Measurements from ENCODE around the gene SNAI3. TPM values are rescaled to one million over a fixed set of nuclear protein-coding genes. Genes with fewer than 3 reads are reported as not detected.

Gene SNAI3
- total RNA-seq, 1 donor from 2014 or later, result 1.2 TPM

DNA sequence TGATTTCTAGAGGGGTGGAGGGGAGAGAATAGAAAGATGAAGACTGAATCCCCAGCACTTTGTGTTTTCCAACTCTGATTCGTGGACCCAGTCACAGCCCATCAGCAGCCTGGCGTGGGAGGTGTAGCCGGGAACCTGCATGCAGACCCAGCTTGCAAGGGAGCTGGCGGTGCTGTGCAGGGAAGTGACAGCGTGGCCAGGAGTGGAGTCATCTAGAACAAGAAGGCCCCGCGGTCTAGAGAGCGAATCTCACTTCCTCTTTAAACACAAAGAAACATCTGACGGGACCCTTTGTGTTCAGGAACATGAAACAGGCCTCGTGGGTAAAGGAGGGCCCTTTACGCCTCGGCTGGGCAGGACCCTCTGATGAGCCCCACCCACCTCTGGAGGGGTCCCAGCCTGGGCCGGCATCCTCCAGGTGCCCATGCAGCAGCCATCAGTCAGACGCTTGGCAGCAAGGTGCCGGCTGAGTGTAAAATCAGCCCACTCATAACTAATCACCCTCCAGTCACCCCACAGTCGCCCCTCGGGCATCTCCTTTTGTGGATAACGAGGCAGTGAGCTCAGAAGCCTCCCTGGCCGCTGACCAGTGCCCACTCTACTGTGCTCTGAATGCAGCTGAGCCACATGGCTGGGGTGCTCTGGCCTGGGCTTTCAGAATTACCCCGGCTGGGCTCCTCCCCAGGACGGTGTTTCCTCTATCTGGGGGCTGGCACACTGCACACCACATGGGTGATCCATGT lies 4.4 kb downstream of the SNAI3 start:
- no peak overlapping the region for H3K27ac Mint-ChIP-seq
- H3K27me3 Mint-ChIP-seq, result peaks cover 22% of the 10 kb centered on the region

DNA sequence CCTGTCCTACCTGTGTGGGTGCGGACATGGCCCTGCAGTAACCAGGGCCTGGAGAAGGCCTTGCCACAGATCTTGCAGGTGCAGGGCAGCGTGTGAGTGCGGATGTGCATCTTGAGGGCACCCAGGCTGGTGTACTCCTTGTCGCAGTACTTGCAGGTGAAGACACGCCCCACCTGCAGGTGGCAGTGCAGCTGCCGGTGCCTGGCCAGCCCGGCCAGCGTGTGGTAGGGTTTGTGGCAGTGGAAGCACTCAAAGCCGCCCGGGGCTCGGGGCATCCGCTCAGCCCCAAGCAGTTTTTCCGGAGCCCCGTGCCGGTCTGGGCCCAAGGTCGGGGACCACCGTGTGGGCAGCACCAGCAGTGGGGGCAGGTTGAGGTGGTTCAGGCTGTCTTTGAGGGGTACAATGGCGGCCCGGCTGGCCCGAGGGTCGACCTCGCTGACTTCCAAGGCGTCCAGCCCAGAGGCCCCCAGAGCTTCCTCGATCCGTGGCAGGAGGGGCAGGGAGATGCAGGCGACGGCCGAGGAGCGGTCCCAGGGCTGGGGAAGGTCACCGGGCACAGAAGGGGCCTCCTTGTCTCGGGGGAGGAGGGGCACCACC lies 5.1 kb downstream of the SNAI3 start:
- Mint-ChIP-seq H3K9me3 (ENCODE audit: low read depth) (no peaks in the 10 kb centered on the region), H3K27ac (no peak overlapping the region)
- DNase-seq (ENCODE audit: low spot score, unreplicated experiment), result no peak

More for the DNA sequence above, 4.4 kb downstream of the SNAI3 start:
- Mint-ChIP-seq H3K4me3 (ENCODE audit: low read depth) (no peak overlapping the region), H3K9me3 (ENCODE audit: low read depth) (no peaks in the 10 kb centered on the region), H3K4me1 (ENCODE audit: low read depth) (peaks cover 2% of the 10 kb centered on the region), H3K36me3 (ENCODE audit: insufficient read depth) (no peaks in the 10 kb centered on the region)
- TF ChIP-seq, protein P1, sequence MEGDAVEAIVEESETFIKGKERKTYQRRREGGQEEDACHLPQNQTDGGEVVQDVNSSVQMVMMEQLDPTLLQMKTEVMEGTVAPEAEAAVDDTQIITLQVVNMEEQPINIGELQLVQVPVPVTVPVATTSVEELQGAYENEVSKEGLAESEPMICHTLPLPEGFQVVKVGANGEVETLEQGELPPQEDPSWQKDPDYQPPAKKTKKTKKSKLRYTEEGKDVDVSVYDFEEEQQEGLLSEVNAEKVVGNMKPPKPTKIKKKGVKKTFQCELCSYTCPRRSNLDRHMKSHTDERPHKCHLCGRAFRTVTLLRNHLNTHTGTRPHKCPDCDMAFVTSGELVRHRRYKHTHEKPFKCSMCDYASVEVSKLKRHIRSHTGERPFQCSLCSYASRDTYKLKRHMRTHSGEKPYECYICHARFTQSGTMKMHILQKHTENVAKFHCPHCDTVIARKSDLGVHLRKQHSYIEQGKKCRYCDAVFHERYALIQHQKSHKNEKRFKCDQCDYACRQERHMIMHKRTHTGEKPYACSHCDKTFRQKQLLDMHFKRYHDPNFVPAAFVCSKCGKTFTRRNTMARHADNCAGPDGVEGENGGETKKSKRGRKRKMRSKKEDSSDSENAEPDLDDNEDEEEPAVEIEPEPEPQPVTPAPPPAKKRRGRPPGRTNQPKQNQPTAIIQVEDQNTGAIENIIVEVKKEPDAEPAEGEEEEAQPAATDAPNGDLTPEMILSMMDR (IDR thresholded peaks at IDR 0.05; ENCODE audit: unreplicated experiment), result no peak
- DNase-seq (ENCODE audit: low spot score, unreplicated experiment), result no peak

DNA sequence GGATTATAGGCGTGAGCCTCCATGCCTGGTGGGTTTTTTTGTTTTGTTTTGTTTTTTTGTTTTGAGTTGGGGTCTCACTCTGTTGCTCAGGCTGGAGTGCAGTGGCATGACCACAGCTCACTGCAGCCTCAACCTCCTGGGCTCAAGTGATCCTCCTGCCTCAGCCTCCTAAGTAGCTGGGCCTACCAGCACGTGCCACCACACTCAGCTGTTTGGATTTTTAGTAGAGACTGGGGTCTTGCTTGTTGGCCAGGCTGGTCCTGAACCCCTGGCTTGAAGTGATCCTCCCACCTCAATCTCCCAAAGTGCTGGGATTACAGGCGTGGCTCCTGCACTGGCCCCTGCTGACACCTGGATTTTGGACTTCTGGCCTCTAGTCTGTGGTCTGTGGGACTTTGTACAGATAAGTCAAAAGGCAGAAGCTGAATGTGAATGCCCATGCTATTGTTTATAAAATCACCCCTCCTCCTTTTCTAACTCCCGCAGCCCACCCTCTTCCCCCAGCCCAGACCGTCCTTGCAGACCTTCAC lies 5.7 kb downstream of the SNAI3 start:
- Mint-ChIP-seq H3K4me3 (ENCODE audit: low read depth) (no peak overlapping the region), H3K27ac (no peak overlapping the region), H3K4me1 (ENCODE audit: low read depth) (peaks cover 2% of the 10 kb centered on the region), H3K36me3 (ENCODE audit: insufficient read depth) (no peaks in the 10 kb centered on the region), H3K9me3 (ENCODE audit: low read depth) (no peaks in the 10 kb centered on the region), H3K27me3 (peaks cover 22% of the 10 kb centered on the region)
- no peak for DNase-seq (ENCODE audit: low spot score, unreplicated experiment)
- TF ChIP-seq, protein P1 (IDR thresholded peaks at IDR 0.05; ENCODE audit: unreplicated experiment), result no peak

More for the DNA sequence above, 5.1 kb downstream of the SNAI3 start:
- TF ChIP-seq, protein P1 (IDR thresholded peaks at IDR 0.05; ENCODE audit: unreplicated experiment), result peak; percentile 40
- no peak overlapping the region for H3K4me3 Mint-ChIP-seq (ENCODE audit: low read depth)
- peaks cover 22% of the 10 kb centered on the region for H3K27me3 Mint-ChIP-seq
- H3K36me3 Mint-ChIP-seq (ENCODE audit: insufficient read depth), result no peaks in the 10 kb centered on the region
- peaks cover 2% of the 10 kb centered on the region for H3K4me1 Mint-ChIP-seq (ENCODE audit: low read depth)

DNA sequence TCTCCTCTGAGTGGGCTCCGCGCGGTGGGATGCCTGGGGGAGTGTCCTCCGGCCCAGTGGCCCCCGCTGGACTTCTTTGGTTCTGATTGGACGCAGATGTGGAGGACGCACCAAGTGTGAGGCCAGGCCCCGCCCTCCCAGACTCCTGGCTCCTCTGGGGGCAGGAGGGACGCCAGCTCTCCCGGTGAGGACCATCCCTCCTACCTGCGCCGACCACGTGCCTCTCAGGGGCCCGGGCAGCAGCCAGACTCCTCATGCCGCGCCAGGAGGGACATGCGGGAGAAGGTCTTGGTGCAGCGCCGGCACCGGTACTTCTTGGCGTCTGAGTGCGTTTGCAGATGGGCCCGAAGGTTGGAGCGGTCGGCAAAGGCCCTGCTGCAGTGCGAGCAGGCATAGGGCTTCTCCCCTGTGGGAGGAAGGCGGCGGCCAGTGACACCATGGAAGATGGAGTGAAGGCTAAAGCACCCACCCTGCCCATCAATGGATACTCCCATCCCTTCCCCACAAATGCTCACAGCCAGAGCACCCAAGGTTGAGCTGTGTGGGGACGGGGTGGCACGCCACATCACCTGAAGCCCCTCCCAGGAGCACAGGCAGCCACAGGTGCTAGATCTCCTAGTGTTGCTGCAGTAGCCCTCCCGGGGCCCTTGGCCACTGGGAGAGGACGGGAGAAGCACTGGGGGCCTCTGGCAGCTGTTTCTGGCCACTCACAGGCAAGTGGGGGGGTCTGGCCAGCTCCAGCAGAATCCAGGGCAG lies 7.9 kb downstream of the SNAI3 start:
- H3K4me3 Mint-ChIP-seq (ENCODE audit: low read depth), result no peak overlapping the region
- H3K9me3 Mint-ChIP-seq (ENCODE audit: low read depth), result no peaks in the 10 kb centered on the region
- TF ChIP-seq, protein P1 (IDR thresholded peaks at IDR 0.05; ENCODE audit: unreplicated experiment), result no peak
- no peak for DNase-seq (ENCODE audit: low spot score, unreplicated experiment)
- peaks cover 5% of the 10 kb centered on the region for H3K27me3 Mint-ChIP-seq
- no peak overlapping the region for H3K27ac Mint-ChIP-seq
- no peaks in the 10 kb centered on the region for H3K4me1 Mint-ChIP-seq (ENCODE audit: low read depth)
- H3K36me3 Mint-ChIP-seq (ENCODE audit: insufficient read depth), result no peaks in the 10 kb centered on the region

DNA sequence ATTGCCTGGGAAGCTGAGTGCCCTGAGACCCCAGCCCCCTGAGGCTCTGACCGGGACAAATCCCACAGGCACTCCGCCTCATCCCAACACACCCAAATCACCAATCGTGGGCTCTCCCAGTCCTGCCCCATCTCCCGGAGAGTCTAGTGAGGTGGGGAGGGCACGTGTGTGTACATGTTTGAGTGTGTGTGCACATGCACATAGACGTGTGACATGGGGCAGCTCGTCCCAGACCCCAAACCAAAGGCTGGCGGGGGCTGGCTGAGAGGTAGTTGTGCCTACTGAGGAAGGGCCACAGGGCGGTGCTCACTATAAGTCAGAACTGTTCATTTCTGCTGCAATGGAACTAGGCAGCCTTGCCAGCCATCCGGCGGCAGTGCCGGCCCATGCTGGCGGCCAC lies 8.6 kb downstream of the SNAI3 start:
- TF ChIP-seq, protein P1 (IDR thresholded peaks at IDR 0.05; ENCODE audit: unreplicated experiment), result no peak
- Mint-ChIP-seq H3K4me3 (ENCODE audit: low read depth) (no peak overlapping the region), H3K27ac (no peak overlapping the region), H3K4me1 (ENCODE audit: low read depth) (no peaks in the 10 kb centered on the region), H3K36me3 (ENCODE audit: insufficient read depth) (no peaks in the 10 kb centered on the region), H3K9me3 (ENCODE audit: low read depth) (no peaks in the 10 kb centered on the region), H3K27me3 (peaks cover 5% of the 10 kb centered on the region)
- no peak for DNase-seq (ENCODE audit: low spot score, unreplicated experiment)
